H9 (cell line): Measurements from ENCODE around the gene NOP58. TPM values are rescaled to one million over a fixed set of nuclear protein-coding genes. Genes with fewer than 3 reads are reported as not detected.

Experiments used
- DNase-seq: peaks from one replicate; pipeline ENCODE4 v3.0.0-alpha.2; 2017
- H2AFZ ChIP-seq: one replicate; pipeline ENCODE4 v1.6.1; 2013; ENCODE audit warnings: mild to moderate bottlenecking, low read length, control low read depth, moderate library complexity
- H2AK5ac ChIP-seq: 2 replicates; pipeline ENCODE4 v1.6.1; 2013; ENCODE audit warnings: low read length, control low read depth, mixed read lengths; ENCODE audit not compliant: insufficient read length
- H2BK120ac ChIP-seq: one replicate; pipeline ENCODE4 v1.6.1; 2013; ENCODE audit warnings: low read depth, mild to moderate bottlenecking, low read length, control low read depth, inconsistent platforms; ENCODE audit not compliant: poor library complexity, severe bottlenecking
- H2BK12ac ChIP-seq: 2 replicates; pipeline ENCODE4 v1.6.1; 2013; ENCODE audit warnings: low read length, control low read depth, mixed read lengths, low read depth; ENCODE audit not compliant: insufficient read length
- H2BK15ac ChIP-seq: 2 replicates; pipeline ENCODE4 v1.6.1; 2013; ENCODE audit warnings: low read depth, low read length, control low read depth
- H2BK20ac ChIP-seq: one replicate; pipeline ENCODE4 v1.6.1; 2013; ENCODE audit warnings: low read depth, mild to moderate bottlenecking, low read length, control low read depth, inconsistent platforms; ENCODE audit not compliant: poor library complexity, severe bottlenecking
- H2BK5ac ChIP-seq: 2 replicates; pipeline ENCODE4 v1.6.1; 2013; ENCODE audit warnings: low read length, control low read depth, mixed read lengths; ENCODE audit not compliant: insufficient read length
- H3K14ac ChIP-seq: 2 replicates; pipeline ENCODE4 v1.6.1; 2013; ENCODE audit warnings: low read length, control low read depth; ENCODE audit not compliant: insufficient read depth
- H3K18ac ChIP-seq: 2 replicates; pipeline ENCODE4 v1.6.1; 2013; ENCODE audit warnings: low read depth, mild to moderate bottlenecking, mixed read lengths, low read length, control low read depth; ENCODE audit not compliant: insufficient read length
- H3K23ac ChIP-seq: 2 replicates; pipeline ENCODE4 v1.6.1; 2013; ENCODE audit warnings: low read length, control low read depth, mixed read lengths, low read depth; ENCODE audit not compliant: insufficient read length
- H3K23me2 ChIP-seq: 2 replicates; pipeline ENCODE4 v1.6.1; 2013; ENCODE audit warnings: low read depth, mild to moderate bottlenecking, mixed read lengths, low read length, control low read depth; ENCODE audit not compliant: insufficient read length, poor library complexity, severe bottlenecking
- H3K27ac ChIP-seq: 2 replicates; pipeline ENCODE4 v1.5.1; 2013; ENCODE audit warnings: low read length, control low read depth, mixed read lengths, low read depth; ENCODE audit not compliant: insufficient read length
- H3K27me3 ChIP-seq: 2 replicates; pipeline ENCODE4 v1.6.1; 2013; ENCODE audit warnings: low read length, control low read depth, inconsistent platforms; ENCODE audit not compliant: insufficient read depth
- H3K4ac ChIP-seq: 2 replicates; pipeline ENCODE4 v1.6.1; 2013; ENCODE audit warnings: low read depth, mild to moderate bottlenecking, control low read depth, inconsistent platforms, low read length, moderate library complexity
- H3K4me1 ChIP-seq: 2 replicates; pipeline ENCODE4 v1.6.1; 2013; ENCODE audit warnings: low read length, control low read depth, inconsistent platforms; ENCODE audit not compliant: insufficient read depth
- H3K4me2 ChIP-seq: 2 replicates; pipeline ENCODE4 v1.6.1; 2013; ENCODE audit warnings: low read length, control low read depth, mixed read lengths; ENCODE audit not compliant: insufficient read length, insufficient read depth
- H3K56ac ChIP-seq: 2 replicates; pipeline ENCODE4 v1.6.1; 2013; ENCODE audit warnings: low read depth, mild to moderate bottlenecking, mixed read lengths, low read length, control low read depth; ENCODE audit not compliant: insufficient read length
- H3K79me1 ChIP-seq: 2 replicates; pipeline ENCODE4 v1.6.1; 2013; ENCODE audit warnings: low read depth, mild to moderate bottlenecking, moderate library complexity, low read length, control low read depth, inconsistent platforms; ENCODE audit not compliant: insufficient read depth, poor library complexity, severe bottlenecking
- H3K79me2 ChIP-seq: 2 replicates; pipeline ENCODE4 v1.6.1; 2013; ENCODE audit warnings: low read length, control low read depth, inconsistent platforms; ENCODE audit not compliant: insufficient read depth
- H3K9ac ChIP-seq: 2 replicates; pipeline ENCODE4 v1.6.1; 2013; ENCODE audit warnings: low read length, control low read depth, mixed read lengths; ENCODE audit not compliant: insufficient read length; ENCODE audit errors: extremely low read depth
- H3K9me3 ChIP-seq: one replicate; pipeline ENCODE4 v1.6.1; 2013; ENCODE audit warnings: low read depth, low read length, inconsistent platforms; ENCODE audit not compliant: control insufficient read depth
- H3T11ph ChIP-seq: one replicate; pipeline ENCODE4 v1.6.1; 2013; ENCODE audit warnings: mild to moderate bottlenecking, low read length, control low read depth, inconsistent platforms
- H4K20me1 ChIP-seq: one replicate; pipeline ENCODE4 v1.6.1; 2013; ENCODE audit not compliant: control insufficient read depth, insufficient read length, insufficient read depth
- H4K5ac ChIP-seq: 2 replicates; pipeline ENCODE4 v1.6.1; 2013; ENCODE audit warnings: low read depth, mild to moderate bottlenecking, mixed read lengths, low read length, control low read depth; ENCODE audit not compliant: insufficient read length
- H4K8ac ChIP-seq: replicated peaks from 2 replicates; pipeline ENCODE4 v1.6.1; 2013; ENCODE audit warnings: low read length, control low read depth, mixed read lengths, low read depth; ENCODE audit not compliant: insufficient read length
- H4K91ac ChIP-seq: 2 replicates; pipeline ENCODE4 v1.6.1; 2013; ENCODE audit warnings: low read depth, mild to moderate bottlenecking, moderate library complexity, mixed read lengths, low read length, control low read depth; ENCODE audit not compliant: insufficient read length
- H3K27ac Mint-ChIP-seq, 3 experiments: 2 replicates in 2 of 3; 3 replicates in 1 of 3; pipeline ENCODE4 v1.8.0; 2020 to 2021; ENCODE audit warnings: mixed read lengths in 3 of 3, mild to moderate bottlenecking in 1 of 3, moderate library complexity in 1 of 3
- H3K27me3 Mint-ChIP-seq: 2 replicates; pipeline ENCODE4 v1.8.0; 2021; ENCODE audit warnings: low read depth, mild to moderate bottlenecking, moderate library complexity, mixed read lengths
- H3K36me3 Mint-ChIP-seq, 3 experiments: 2 replicates in 2 of 3; 3 replicates in 1 of 3; pipeline ENCODE4 v1.8.0; 2020 to 2021; ENCODE audit warnings: low read depth in 3 of 3, mixed read lengths in 3 of 3; ENCODE audit not compliant: insufficient read depth in 1 of 3
- H3K4me1 Mint-ChIP-seq, 2 experiments: 2 replicates each; pipeline ENCODE4 v1.8.0; 2020; ENCODE audit warnings: mixed read lengths in 2 of 2
- H3K4me3 Mint-ChIP-seq, 2 experiments: 2 replicates in 1 of 2; 3 replicates in 1 of 2; pipeline ENCODE4 v1.8.0; 2020 to 2021; ENCODE audit warnings: mild to moderate bottlenecking in 2 of 2, mixed read lengths in 2 of 2, moderate library complexity in 1 of 2
- H3K9me3 Mint-ChIP-seq, 2 experiments: 2 replicates in 1 of 2; 3 replicates in 1 of 2; pipeline ENCODE4 v1.8.0; 2020; ENCODE audit warnings: mild to moderate bottlenecking in 2 of 2, mixed read lengths in 2 of 2, moderate library complexity in 1 of 2
- WGBS: extraction: QIAGEN DNeasy Blood & Tissue Kit; methylation state at CpG from one replicate; pipeline ENCODE4 v1.1.7; 2013; ENCODE audit warnings: missing lambda C conversion rate, low lambda C conversion rate, mixed read lengths; ENCODE audit not compliant: insufficient read length; ENCODE audit errors: extremely low coverage; 5-methylcytosine and 5-hydroxymethylcytosine counted together
- total RNA-seq: library from RNA; stranded (reverse); gene quantifications from 2 replicates; pipeline ENCODE4 v1.2.1, GENCODE V29; 2021
- TF ChIP-seq, protein P1 (sequence below): fragments of 200-600 bp; sonication (generic); conservative IDR thresholded peaks from 3 replicates; pipeline ENCODE4 v1.8.0; 2021; ENCODE audit warnings: antibody characterized with exemption, mild to moderate bottlenecking

NOP58 gene
- total RNA-seq, 1 experiment from 2014 or later, result 168 TPM

DNA sequence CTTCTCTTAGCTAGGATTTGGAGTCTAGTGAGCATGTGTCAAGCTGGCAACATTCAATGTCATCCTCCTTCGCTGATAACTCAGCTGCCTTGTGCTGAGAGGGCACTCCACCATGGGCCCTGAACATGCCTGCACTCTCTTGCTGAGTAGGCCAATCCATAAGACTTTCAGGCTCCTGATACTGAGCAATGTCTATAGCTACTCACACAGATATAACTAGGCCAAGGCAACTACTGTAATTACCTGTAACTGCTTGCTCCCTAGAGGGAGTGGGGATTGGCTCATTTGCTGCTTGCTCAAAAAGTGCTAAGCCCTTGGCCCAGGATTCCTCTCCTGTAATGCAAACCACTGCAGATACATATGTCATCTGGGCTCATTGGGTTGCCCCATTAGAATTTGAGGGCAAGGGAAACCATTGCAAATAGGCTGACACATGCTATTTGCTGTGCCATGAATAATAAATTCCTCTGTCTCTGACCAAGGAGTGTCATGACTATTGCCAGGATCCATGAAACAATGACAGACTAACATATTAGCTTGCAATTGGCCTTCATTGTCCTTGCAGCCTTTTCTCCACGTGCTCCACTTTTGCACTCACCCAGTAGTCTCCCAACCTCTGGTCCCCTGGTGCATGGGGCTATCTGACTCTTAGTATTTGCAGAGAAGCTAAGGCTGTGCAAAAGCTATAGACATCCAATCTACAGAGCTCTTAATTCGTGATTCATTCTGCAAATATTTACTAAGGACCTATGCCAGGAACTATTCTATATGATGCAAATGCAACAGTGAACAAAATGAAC lies 73.7 kb downstream of the NOP58 start:
- Mint-ChIP-seq H3K27me3 (no peaks in the 10 kb centered on the region), H3K36me3 (no peaks in the 10 kb centered on the region; a peak in 1 of 7 replicates), H3K4me1 (peaks cover 9% of the 10 kb centered on the region in 2 experiments), H3K4me3 (no peak overlapping the region), H3K9me3 (peaks cover 0 to 2% of the 10 kb centered on the region in 2 experiments; a peak in 1 of 5 replicates), H3K27ac (no peak overlapping the region)
- H3K4me2 ChIP-seq, result no peak overlapping the region
- WGBS, result no CpG with 5 or more reads among the region's 3 CpGs
- no peaks in the 10 kb centered on the region for H3K9me3 ChIP-seq
- no peak for DNase-seq
- H4K5ac ChIP-seq, result no peak overlapping the region
- no peak overlapping the region for H3T11ph ChIP-seq
- no peak overlapping the region for H3K9ac ChIP-seq
- no peaks in the 10 kb centered on the region for H3K79me2 ChIP-seq
- H3K27ac ChIP-seq, result no peak overlapping the region
- H3K56ac ChIP-seq, result no peak overlapping the region
- no peak overlapping the region for H4K8ac ChIP-seq
- H3K79me1 ChIP-seq, result no peaks in the 10 kb centered on the region
- no peak overlapping the region for H4K91ac ChIP-seq
- no peaks in the 10 kb centered on the region for H3K23me2 ChIP-seq
- H2AFZ ChIP-seq, result no peak overlapping the region
- H4K20me1 ChIP-seq, result no peaks in the 10 kb centered on the region
- no peak overlapping the region for H3K23ac ChIP-seq
- H3K4ac ChIP-seq, result no peak overlapping the region
- no peak overlapping the region for H2AK5ac ChIP-seq
- H2BK120ac ChIP-seq, result no peak overlapping the region
- H3K27me3 ChIP-seq, result no peaks in the 10 kb centered on the region
- no peak overlapping the region for H2BK20ac ChIP-seq
- no peaks in the 10 kb centered on the region for H3K4me1 ChIP-seq
- no peak overlapping the region for H3K18ac ChIP-seq
- TF ChIP-seq, protein P1, sequence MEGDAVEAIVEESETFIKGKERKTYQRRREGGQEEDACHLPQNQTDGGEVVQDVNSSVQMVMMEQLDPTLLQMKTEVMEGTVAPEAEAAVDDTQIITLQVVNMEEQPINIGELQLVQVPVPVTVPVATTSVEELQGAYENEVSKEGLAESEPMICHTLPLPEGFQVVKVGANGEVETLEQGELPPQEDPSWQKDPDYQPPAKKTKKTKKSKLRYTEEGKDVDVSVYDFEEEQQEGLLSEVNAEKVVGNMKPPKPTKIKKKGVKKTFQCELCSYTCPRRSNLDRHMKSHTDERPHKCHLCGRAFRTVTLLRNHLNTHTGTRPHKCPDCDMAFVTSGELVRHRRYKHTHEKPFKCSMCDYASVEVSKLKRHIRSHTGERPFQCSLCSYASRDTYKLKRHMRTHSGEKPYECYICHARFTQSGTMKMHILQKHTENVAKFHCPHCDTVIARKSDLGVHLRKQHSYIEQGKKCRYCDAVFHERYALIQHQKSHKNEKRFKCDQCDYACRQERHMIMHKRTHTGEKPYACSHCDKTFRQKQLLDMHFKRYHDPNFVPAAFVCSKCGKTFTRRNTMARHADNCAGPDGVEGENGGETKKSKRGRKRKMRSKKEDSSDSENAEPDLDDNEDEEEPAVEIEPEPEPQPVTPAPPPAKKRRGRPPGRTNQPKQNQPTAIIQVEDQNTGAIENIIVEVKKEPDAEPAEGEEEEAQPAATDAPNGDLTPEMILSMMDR, result no peak
- H2BK12ac ChIP-seq, result no peak overlapping the region
- H2BK15ac ChIP-seq, result no peak overlapping the region
- H2BK5ac ChIP-seq, result no peak overlapping the region
- H3K14ac ChIP-seq, result no peak overlapping the region
